Chondrocyte (in vitro differentiated cells): ENCODE data around the gene EPN2. TPM values are rescaled to one million over a fixed set of nuclear protein-coding genes. Genes with fewer than 3 reads are reported as not detected.

Experiments
- DNase-seq: peaks from one replicate; pipeline ENCODE4 v3.0.0; 2021; ENCODE audit warnings: mixed read lengths, low spot score
- H3K27ac Mint-ChIP-seq: one replicate; pipeline ENCODE4 v1.8.0; 2021; ENCODE audit warnings: mild to moderate bottlenecking, moderate library complexity, mixed read lengths; ENCODE audit not compliant: unreplicated experiment
- H3K27me3 Mint-ChIP-seq: 2 replicates; pipeline ENCODE4 v1.8.0; 2021; ENCODE audit warnings: low read depth, mixed read lengths
- H3K36me3 Mint-ChIP-seq: 2 replicates; pipeline ENCODE4 v1.8.0; 2021; ENCODE audit warnings: low read depth, mixed read lengths
- H3K4me1 Mint-ChIP-seq: 2 replicates; pipeline ENCODE4 v1.8.0; 2021; ENCODE audit warnings: low read depth, mild to moderate bottlenecking, mixed read lengths
- H3K4me3 Mint-ChIP-seq: one replicate; pipeline ENCODE4 v1.8.0; 2021; ENCODE audit warnings: mild to moderate bottlenecking, moderate library complexity, mixed read lengths; ENCODE audit not compliant: unreplicated experiment
- H3K9me3 Mint-ChIP-seq: 2 replicates; pipeline ENCODE4 v1.8.0; 2021; ENCODE audit warnings: low read depth, mixed read lengths
- CTCF ChIP-seq: fragments of 200-600 bp; sonication (generic); IDR thresholded peaks from 2 replicates; pipeline ENCODE4 v1.5.0; 2021; ENCODE audit warnings: antibody characterized with exemption, mild to moderate bottlenecking, moderate library complexity
- total RNA-seq: library from RNA; stranded (reverse); gene quantifications from 3 replicates; pipeline ENCODE4 v1.2.1, GENCODE V29; 2021

The EPN2 gene
- total RNA-seq, 1 donor from 2014 or later = 37.8 TPM

- peaks cover 8% of the 10 kb centered on the region for H3K4me1 Mint-ChIP-seq
- TF ChIP-seq CTCF = no peak
Observed at GRCh38 chr17:19298569-19299213, 61.5 kb downstream of the EPN2 start.

DNA sequence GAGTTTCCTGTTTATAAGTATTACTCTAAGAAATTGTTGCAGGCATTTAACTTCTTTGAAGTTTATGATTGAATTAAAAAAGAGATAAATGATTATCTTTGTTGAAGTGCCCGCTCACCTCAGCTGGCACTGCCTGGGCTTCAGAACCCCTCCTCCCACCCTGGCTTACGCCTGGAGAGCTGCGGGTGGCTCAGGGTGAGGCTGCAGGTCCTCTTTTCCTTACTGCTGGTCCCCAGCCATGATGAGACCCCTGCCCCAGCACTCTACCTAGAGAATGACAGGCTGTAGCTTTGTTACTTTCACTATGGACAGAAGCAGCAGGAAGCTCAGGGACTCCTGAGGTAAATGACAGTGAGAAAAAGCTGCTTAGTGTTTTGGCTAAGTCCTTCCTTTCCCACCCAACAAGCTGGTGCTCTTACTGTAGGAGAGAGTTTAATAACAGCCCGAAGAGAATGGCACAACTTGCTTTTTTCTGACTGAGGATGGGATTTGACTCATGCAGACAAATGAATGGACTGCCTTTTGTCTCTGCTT lies 62.1 kb downstream of the EPN2 start:
- H3K27ac Mint-ChIP-seq = no peak overlapping the region
- no peaks in the 10 kb centered on the region for H3K27me3 Mint-ChIP-seq
- no peak for DNase-seq
- H3K4me1 Mint-ChIP-seq = peaks cover 10% of the 10 kb centered on the region
- H3K9me3 Mint-ChIP-seq = no peaks in the 10 kb centered on the region
- TF ChIP-seq CTCF = no peak
- no peak overlapping the region for H3K4me3 Mint-ChIP-seq
- no peaks in the 10 kb centered on the region for H3K36me3 Mint-ChIP-seq

More at GRCh38 chr17:19298569-19299213, 61.5 kb downstream of the EPN2 start:
- no peaks in the 10 kb centered on the region for H3K36me3 Mint-ChIP-seq
- DNase-seq = no peak
- H3K27ac Mint-ChIP-seq = no peak overlapping the region
- H3K27me3 Mint-ChIP-seq = no peaks in the 10 kb centered on the region
- no peaks in the 10 kb centered on the region for H3K9me3 Mint-ChIP-seq
- H3K4me3 Mint-ChIP-seq = no peak overlapping the region

GRCh38 chr17:19299866-19300265 lies 62.7 kb downstream of the EPN2 start:
- no peak for DNase-seq
- no peak for TF ChIP-seq CTCF
- Mint-ChIP-seq H3K9me3 (no peaks in the 10 kb centered on the region), H3K27ac (no peak overlapping the region), H3K4me1 (peaks cover 10% of the 10 kb centered on the region), H3K4me3 (no peak overlapping the region), H3K36me3 (no peaks in the 10 kb centered on the region), H3K27me3 (no peaks in the 10 kb centered on the region)

- Mint-ChIP-seq H3K27ac (no peak overlapping the region), H3K36me3 (no peaks in the 10 kb centered on the region)
Observed at GRCh38 chr17:19301274-19301951, 64.2 kb downstream of the EPN2 start.

More at GRCh38 chr17:19301274-19301951, 64.2 kb downstream of the EPN2 start:
- Mint-ChIP-seq H3K4me1 (peaks cover 10% of the 10 kb centered on the region), H3K27me3 (no peaks in the 10 kb centered on the region), H3K9me3 (no peaks in the 10 kb centered on the region), H3K4me3 (no peak overlapping the region)
- DNase-seq = peak; percentile 11
- no peak for TF ChIP-seq CTCF
